Peyer's patch (tissue), 4 donors: ENCODE measurements around the gene RBM19.

Experiments
- POLR2A ChIP-seq, 2 donors: fragments of 450-650 bp; IDR thresholded peaks; one replicate each; pipeline ENCODE4 v1.5.1; 2017; ENCODE audit warnings: antibody characterized with exemption in 2 of 2, mild to moderate bottlenecking in 2 of 2, moderate library complexity in 2 of 2
- TF ChIP-seq, protein P1 (sequence below), 6 experiments: fragments of 450-650 bp in 4 of 6; fragments of 200-600 bp in 2 of 6; sonication (generic) in 1 of 6; IDR thresholded peaks; one replicate each; pipeline ENCODE4 v1.5.1; 2017 to 2019; ENCODE audit warnings: antibody characterized with exemption in 6 of 6, mild to moderate bottlenecking in 3 of 6, moderate library complexity in 1 of 6

DNA sequence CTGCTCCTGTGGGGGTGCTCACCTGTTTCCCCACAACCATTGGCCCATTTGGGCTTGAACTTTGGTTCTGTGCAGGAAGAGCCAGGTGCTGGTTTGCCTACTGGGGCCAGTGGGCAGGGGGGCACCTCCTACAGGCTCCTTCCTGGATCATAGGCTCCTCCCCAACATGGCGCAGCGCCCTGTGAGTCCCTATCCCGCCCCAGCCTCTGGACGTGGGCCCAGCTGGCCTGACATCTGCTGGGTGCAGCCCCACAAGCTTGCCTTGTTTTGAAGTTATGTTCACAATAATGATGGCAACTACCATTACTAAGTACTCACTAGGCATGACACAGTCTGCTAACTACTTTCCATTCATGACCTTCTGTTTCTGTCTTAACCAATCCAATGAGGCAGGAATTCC, 147.8 kb downstream of the RBM19 start:
- no peak for TF ChIP-seq POLR2A (IDR thresholded peaks at IDR 0.05)
- TF ChIP-seq, protein P1, sequence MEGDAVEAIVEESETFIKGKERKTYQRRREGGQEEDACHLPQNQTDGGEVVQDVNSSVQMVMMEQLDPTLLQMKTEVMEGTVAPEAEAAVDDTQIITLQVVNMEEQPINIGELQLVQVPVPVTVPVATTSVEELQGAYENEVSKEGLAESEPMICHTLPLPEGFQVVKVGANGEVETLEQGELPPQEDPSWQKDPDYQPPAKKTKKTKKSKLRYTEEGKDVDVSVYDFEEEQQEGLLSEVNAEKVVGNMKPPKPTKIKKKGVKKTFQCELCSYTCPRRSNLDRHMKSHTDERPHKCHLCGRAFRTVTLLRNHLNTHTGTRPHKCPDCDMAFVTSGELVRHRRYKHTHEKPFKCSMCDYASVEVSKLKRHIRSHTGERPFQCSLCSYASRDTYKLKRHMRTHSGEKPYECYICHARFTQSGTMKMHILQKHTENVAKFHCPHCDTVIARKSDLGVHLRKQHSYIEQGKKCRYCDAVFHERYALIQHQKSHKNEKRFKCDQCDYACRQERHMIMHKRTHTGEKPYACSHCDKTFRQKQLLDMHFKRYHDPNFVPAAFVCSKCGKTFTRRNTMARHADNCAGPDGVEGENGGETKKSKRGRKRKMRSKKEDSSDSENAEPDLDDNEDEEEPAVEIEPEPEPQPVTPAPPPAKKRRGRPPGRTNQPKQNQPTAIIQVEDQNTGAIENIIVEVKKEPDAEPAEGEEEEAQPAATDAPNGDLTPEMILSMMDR (IDR thresholded peaks at IDR 0.05): no peak
